GM21360 (cell line): ENCODE data around the gene CEP131.
"Not testable (repeated sequence)": the region's sequence is repeated elsewhere in the genome, so short reads cannot be mapped to it uniquely, and the experiment has no call there.

Experiments
- ATAC-seq: cut with Tn5 transposase; IDR thresholded peaks from one replicate; pipeline ENCODE4 v1.9.1; 2021; ENCODE audit warnings: mild to moderate bottlenecking, moderate library complexity; ENCODE audit not compliant: unreplicated experiment

Gene CEP131

DNA sequence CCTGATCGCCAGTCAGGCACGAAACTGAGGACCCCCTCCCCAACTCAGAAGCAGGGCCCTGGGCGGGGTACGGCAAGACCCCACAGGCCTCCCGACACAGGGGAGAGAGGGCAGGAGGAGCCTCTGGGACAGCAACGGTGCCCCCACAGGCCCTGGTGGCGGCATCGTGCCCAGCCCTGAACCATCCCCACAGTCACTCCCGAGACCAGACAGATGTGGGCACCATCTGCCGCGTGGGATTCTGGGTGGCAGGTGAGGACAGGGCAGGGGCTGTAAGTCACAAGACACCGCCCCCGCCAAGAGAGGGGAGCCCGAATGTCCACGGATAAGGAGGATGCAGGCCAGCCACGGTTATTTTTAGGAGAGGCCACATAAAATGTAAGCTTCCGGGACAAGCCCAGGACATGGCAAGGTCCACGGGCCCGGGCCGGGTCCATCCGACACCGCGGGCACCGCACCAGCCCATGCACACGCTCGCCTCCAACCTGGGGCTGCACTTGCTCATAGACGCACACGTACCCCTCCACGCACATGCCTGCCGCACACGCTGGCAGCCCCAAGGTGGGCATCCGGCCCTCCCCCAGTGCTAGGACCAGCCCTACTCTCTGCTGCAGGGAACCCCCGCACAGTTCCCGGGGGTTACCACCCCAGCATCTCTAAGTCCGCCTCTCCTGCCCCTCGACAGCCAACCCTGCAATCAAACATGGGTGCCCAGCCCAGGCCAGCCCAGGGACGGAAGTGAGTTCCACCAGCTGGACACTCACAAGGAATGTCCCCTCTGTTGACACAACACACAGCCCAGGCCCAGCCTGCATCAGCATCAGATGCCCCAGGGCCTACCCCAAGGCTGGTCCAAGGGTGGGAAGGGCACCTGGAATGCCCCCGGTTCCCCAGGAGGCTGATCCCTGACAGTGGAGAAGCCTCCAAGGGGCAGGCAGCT, 65.6 kb downstream of the CEP131 start:
- ATAC-seq = no peak

GRCh38 chr17:81154961-81155360, 67.8 kb downstream of the CEP131 start:
- ATAC-seq = no peak

- not testable (repeated sequence) for ATAC-seq
Observed at GRCh38 chr17:81154016-81154415, 68.7 kb downstream of the CEP131 start.

- ATAC-seq = no peak
Observed at GRCh38 chr17:81153340-81153803, 69.4 kb downstream of the CEP131 start.

DNA sequence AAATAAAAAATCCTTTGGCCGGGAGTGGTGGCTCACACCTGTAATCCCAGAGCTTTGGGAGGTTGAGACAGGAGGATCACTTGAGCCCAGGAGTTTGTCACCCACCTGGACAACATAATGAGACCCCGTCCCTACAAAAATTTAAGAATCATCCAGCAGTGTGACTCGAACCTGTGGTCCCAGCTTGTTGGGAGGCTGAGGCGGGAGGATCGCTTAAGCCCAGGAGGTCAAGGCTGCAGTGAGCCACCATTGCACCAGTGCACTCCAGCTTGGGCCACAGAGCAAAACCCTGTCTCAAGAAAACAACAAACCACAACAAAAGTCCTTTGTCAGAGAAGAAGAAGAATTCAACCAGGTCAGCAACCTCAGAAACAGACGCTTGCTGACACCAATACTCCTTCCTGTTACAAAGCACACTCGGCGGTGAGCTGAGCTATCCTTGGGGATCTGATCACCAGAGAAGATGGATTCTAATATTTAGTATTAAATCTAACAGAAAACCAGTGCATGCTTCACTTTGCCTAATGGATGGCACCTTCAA, 70.4 kb downstream of the CEP131 start:
- no peak for ATAC-seq

DNA sequence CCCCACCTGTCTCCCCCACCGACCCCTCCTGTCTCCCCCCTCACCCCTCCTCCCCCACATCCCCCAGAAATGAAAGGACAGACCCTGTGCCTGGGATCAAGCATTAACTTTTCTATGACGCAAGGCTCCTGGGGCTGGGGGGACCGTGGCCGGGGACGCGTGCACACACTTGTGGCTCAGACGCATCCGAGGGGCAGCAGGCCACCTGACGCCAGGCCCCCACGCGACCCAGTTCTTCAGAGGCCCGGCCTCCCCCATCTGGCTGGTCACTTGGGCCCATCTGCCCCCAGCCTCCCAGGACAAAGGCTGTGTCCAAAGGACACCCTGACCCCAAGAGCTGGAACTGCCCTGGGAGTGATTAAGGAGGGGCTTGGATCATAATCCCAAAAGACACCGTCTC, 71.5 kb downstream of the CEP131 start:
- no peak for ATAC-seq

GRCh38 chr17:81150377-81151077, 72.2 kb downstream of the CEP131 start:
- no peak for ATAC-seq

- no peak for ATAC-seq
Observed at GRCh38 chr17:81148986-81149533, 73.7 kb downstream of the CEP131 start.

- ATAC-seq = no peak
Observed at GRCh38 chr17:81148571-81148970, 74.2 kb downstream of the CEP131 start.

DNA sequence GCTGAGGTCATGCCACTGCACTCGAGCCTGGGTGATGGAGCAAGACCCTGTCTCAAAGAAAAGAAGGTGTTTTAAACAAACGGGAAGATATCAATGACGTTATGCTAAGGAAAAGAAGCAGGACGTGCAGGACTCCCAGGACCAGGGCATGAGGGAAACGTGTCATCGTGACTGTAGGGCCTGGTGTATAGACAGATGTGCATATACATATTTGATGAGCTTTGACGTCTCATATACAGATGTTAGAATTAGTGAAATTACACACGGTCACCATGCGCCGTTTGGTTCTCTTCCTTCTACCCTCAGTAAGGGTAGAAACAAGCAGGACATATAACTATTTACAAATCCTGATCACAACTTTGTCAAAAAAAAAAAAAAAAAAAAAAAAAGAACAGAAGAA, 75.1 kb downstream of the CEP131 start:
- no peak for ATAC-seq

- ATAC-seq = not testable (repeated sequence)
Observed at GRCh38 chr17:81146208-81146607, 76.6 kb downstream of the CEP131 start.

GRCh38 chr17:81144423-81144781, 78.4 kb downstream of the CEP131 start:
- no peak for ATAC-seq

- ATAC-seq = no peak
Observed at GRCh38 chr17:81143717-81144422, 78.9 kb downstream of the CEP131 start.

DNA sequence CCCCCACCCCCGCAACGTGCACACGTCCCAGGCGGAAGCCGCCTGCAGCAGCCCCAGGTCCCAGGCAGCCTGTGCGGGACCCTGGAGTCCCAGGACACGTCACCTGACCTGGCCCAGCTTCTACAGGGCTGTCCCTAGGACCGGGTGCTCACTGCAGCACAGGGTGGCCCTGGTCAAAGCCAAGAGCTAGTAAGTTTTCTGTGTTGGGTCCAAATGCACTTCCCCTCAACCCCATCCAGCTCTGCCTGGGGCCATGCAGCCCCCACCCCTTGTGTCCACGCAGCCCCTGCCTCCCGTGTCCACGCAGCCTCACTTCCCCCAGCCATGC, 79.6 kb downstream of the CEP131 start:
- no peak for ATAC-seq

- ATAC-seq = no peak
Observed at GRCh38 chr17:81142301-81143199, 80.2 kb downstream of the CEP131 start.

DNA sequence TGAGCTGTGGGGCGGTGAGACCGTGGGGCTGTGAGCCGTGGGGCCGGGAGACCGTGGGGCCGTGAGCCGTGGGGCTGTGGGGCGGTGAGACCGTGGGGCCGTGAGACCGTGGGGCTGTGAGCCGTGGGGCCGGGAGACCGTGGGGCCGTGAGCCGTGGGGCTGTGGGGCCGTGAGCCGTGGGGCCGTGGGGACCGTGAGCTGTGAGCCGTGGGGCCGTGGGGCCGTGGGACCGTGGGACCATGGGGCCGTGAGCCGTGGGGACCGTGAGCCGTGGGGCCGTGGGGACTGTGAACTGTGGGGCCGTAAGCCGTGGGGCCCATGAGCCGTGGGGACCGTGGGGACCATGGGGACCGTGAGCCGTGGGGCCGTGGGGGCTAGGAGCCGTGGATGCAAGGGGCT, 82.1 kb downstream of the CEP131 start:
- no peak for ATAC-seq

DNA sequence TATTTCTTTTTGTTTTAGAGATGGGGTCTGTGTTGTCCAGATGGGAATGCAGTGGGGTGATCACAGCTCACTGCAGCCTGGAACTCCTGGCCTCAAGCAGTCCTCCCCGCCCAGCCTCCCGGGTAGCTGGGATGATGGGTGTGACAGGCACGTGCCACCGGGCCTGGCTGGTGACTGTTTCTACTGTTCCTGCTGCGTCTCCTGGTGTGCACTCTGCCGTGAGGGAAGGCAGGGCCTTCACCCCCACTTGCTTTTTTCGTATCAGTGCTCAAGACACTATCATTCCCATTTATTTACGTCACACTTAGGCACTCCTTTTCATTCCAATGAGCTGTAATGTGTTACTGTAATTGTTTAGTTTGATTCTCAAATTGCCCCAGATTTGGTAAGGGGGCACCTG, 82.7 kb downstream of the CEP131 start:
- ATAC-seq = no peak
